H9 (cell line): ENCODE data around the gene NUDT2. TPM values are rescaled to one million over a fixed set of nuclear protein-coding genes. Genes with fewer than 3 reads are reported as not detected.

ENCODE experiments used
- DNase-seq: peaks from one replicate; pipeline ENCODE4 v3.0.0-alpha.2; 2017
- H2AFZ ChIP-seq: one replicate; pipeline ENCODE4 v1.6.1; 2013; ENCODE audit warnings: mild to moderate bottlenecking, low read length, control low read depth, moderate library complexity
- H2AK5ac ChIP-seq: 2 replicates; pipeline ENCODE4 v1.6.1; 2013; ENCODE audit warnings: low read length, control low read depth, mixed read lengths; ENCODE audit not compliant: insufficient read length
- H2BK120ac ChIP-seq: one replicate; pipeline ENCODE4 v1.6.1; 2013; ENCODE audit warnings: low read depth, mild to moderate bottlenecking, low read length, control low read depth, inconsistent platforms; ENCODE audit not compliant: poor library complexity, severe bottlenecking
- H2BK12ac ChIP-seq: 2 replicates; pipeline ENCODE4 v1.6.1; 2013; ENCODE audit warnings: low read length, control low read depth, mixed read lengths, low read depth; ENCODE audit not compliant: insufficient read length
- H2BK15ac ChIP-seq: 2 replicates; pipeline ENCODE4 v1.6.1; 2013; ENCODE audit warnings: low read depth, low read length, control low read depth
- H2BK20ac ChIP-seq: one replicate; pipeline ENCODE4 v1.6.1; 2013; ENCODE audit warnings: low read depth, mild to moderate bottlenecking, low read length, control low read depth, inconsistent platforms; ENCODE audit not compliant: poor library complexity, severe bottlenecking
- H2BK5ac ChIP-seq: 2 replicates; pipeline ENCODE4 v1.6.1; 2013; ENCODE audit warnings: low read length, control low read depth, mixed read lengths; ENCODE audit not compliant: insufficient read length
- H3K14ac ChIP-seq: 2 replicates; pipeline ENCODE4 v1.6.1; 2013; ENCODE audit warnings: low read length, control low read depth; ENCODE audit not compliant: insufficient read depth
- H3K18ac ChIP-seq: 2 replicates; pipeline ENCODE4 v1.6.1; 2013; ENCODE audit warnings: low read depth, mild to moderate bottlenecking, mixed read lengths, low read length, control low read depth; ENCODE audit not compliant: insufficient read length
- H3K23ac ChIP-seq: 2 replicates; pipeline ENCODE4 v1.6.1; 2013; ENCODE audit warnings: low read length, control low read depth, mixed read lengths, low read depth; ENCODE audit not compliant: insufficient read length
- H3K23me2 ChIP-seq: 2 replicates; pipeline ENCODE4 v1.6.1; 2013; ENCODE audit warnings: low read depth, mild to moderate bottlenecking, mixed read lengths, low read length, control low read depth; ENCODE audit not compliant: insufficient read length, poor library complexity, severe bottlenecking
- H3K27ac ChIP-seq: 2 replicates; pipeline ENCODE4 v1.5.1; 2013; ENCODE audit warnings: low read length, control low read depth, mixed read lengths, low read depth; ENCODE audit not compliant: insufficient read length
- H3K27me3 ChIP-seq: 2 replicates; pipeline ENCODE4 v1.6.1; 2013; ENCODE audit warnings: low read length, control low read depth, inconsistent platforms; ENCODE audit not compliant: insufficient read depth
- H3K4ac ChIP-seq: 2 replicates; pipeline ENCODE4 v1.6.1; 2013; ENCODE audit warnings: low read depth, mild to moderate bottlenecking, control low read depth, inconsistent platforms, low read length, moderate library complexity
- H3K4me1 ChIP-seq: 2 replicates; pipeline ENCODE4 v1.6.1; 2013; ENCODE audit warnings: low read length, control low read depth, inconsistent platforms; ENCODE audit not compliant: insufficient read depth
- H3K4me2 ChIP-seq: 2 replicates; pipeline ENCODE4 v1.6.1; 2013; ENCODE audit warnings: low read length, control low read depth, mixed read lengths; ENCODE audit not compliant: insufficient read length, insufficient read depth
- H3K56ac ChIP-seq: 2 replicates; pipeline ENCODE4 v1.6.1; 2013; ENCODE audit warnings: low read depth, mild to moderate bottlenecking, mixed read lengths, low read length, control low read depth; ENCODE audit not compliant: insufficient read length
- H3K79me1 ChIP-seq: 2 replicates; pipeline ENCODE4 v1.6.1; 2013; ENCODE audit warnings: low read depth, mild to moderate bottlenecking, moderate library complexity, low read length, control low read depth, inconsistent platforms; ENCODE audit not compliant: insufficient read depth, poor library complexity, severe bottlenecking
- H3K79me2 ChIP-seq: 2 replicates; pipeline ENCODE4 v1.6.1; 2013; ENCODE audit warnings: low read length, control low read depth, inconsistent platforms; ENCODE audit not compliant: insufficient read depth
- H3K9ac ChIP-seq: 2 replicates; pipeline ENCODE4 v1.6.1; 2013; ENCODE audit warnings: low read length, control low read depth, mixed read lengths; ENCODE audit not compliant: insufficient read length; ENCODE audit errors: extremely low read depth
- H3K9me3 ChIP-seq: one replicate; pipeline ENCODE4 v1.6.1; 2013; ENCODE audit warnings: low read depth, low read length, inconsistent platforms; ENCODE audit not compliant: control insufficient read depth
- H3T11ph ChIP-seq: one replicate; pipeline ENCODE4 v1.6.1; 2013; ENCODE audit warnings: mild to moderate bottlenecking, low read length, control low read depth, inconsistent platforms
- H4K20me1 ChIP-seq: one replicate; pipeline ENCODE4 v1.6.1; 2013; ENCODE audit not compliant: control insufficient read depth, insufficient read length, insufficient read depth
- H4K5ac ChIP-seq: 2 replicates; pipeline ENCODE4 v1.6.1; 2013; ENCODE audit warnings: low read depth, mild to moderate bottlenecking, mixed read lengths, low read length, control low read depth; ENCODE audit not compliant: insufficient read length
- H4K8ac ChIP-seq: replicated peaks from 2 replicates; pipeline ENCODE4 v1.6.1; 2013; ENCODE audit warnings: low read length, control low read depth, mixed read lengths, low read depth; ENCODE audit not compliant: insufficient read length
- H4K91ac ChIP-seq: 2 replicates; pipeline ENCODE4 v1.6.1; 2013; ENCODE audit warnings: low read depth, mild to moderate bottlenecking, moderate library complexity, mixed read lengths, low read length, control low read depth; ENCODE audit not compliant: insufficient read length
- H3K27ac Mint-ChIP-seq, 3 experiments: 2 replicates in 2 of 3; 3 replicates in 1 of 3; pipeline ENCODE4 v1.8.0; 2020 to 2021; ENCODE audit warnings: mixed read lengths in 3 of 3, mild to moderate bottlenecking in 1 of 3, moderate library complexity in 1 of 3
- H3K27me3 Mint-ChIP-seq: 2 replicates; pipeline ENCODE4 v1.8.0; 2021; ENCODE audit warnings: low read depth, mild to moderate bottlenecking, moderate library complexity, mixed read lengths
- H3K36me3 Mint-ChIP-seq, 3 experiments: 2 replicates in 2 of 3; 3 replicates in 1 of 3; pipeline ENCODE4 v1.8.0; 2020 to 2021; ENCODE audit warnings: low read depth in 3 of 3, mixed read lengths in 3 of 3; ENCODE audit not compliant: insufficient read depth in 1 of 3
- H3K4me1 Mint-ChIP-seq, 2 experiments: 2 replicates each; pipeline ENCODE4 v1.8.0; 2020; ENCODE audit warnings: mixed read lengths in 2 of 2
- H3K4me3 Mint-ChIP-seq, 2 experiments: 2 replicates in 1 of 2; 3 replicates in 1 of 2; pipeline ENCODE4 v1.8.0; 2020 to 2021; ENCODE audit warnings: mild to moderate bottlenecking in 2 of 2, mixed read lengths in 2 of 2, moderate library complexity in 1 of 2
- H3K9me3 Mint-ChIP-seq, 2 experiments: 2 replicates in 1 of 2; 3 replicates in 1 of 2; pipeline ENCODE4 v1.8.0; 2020; ENCODE audit warnings: mild to moderate bottlenecking in 2 of 2, mixed read lengths in 2 of 2, moderate library complexity in 1 of 2
- WGBS: extraction: QIAGEN DNeasy Blood & Tissue Kit; methylation state at CpG from one replicate; pipeline ENCODE4 v1.1.7; 2013; ENCODE audit warnings: missing lambda C conversion rate, low lambda C conversion rate, mixed read lengths; ENCODE audit not compliant: insufficient read length; ENCODE audit errors: extremely low coverage; 5-methylcytosine and 5-hydroxymethylcytosine counted together
- total RNA-seq: library from RNA; stranded (reverse); gene quantifications from 2 replicates; pipeline ENCODE4 v1.2.1, GENCODE V29; 2021
- TF ChIP-seq, protein P1 (sequence below): fragments of 200-600 bp; sonication (generic); conservative IDR thresholded peaks from 3 replicates; pipeline ENCODE4 v1.8.0; 2021; ENCODE audit warnings: antibody characterized with exemption, mild to moderate bottlenecking

The NUDT2 gene
- total RNA-seq, 1 experiment from 2014 or later = 14.1 TPM

DNA sequence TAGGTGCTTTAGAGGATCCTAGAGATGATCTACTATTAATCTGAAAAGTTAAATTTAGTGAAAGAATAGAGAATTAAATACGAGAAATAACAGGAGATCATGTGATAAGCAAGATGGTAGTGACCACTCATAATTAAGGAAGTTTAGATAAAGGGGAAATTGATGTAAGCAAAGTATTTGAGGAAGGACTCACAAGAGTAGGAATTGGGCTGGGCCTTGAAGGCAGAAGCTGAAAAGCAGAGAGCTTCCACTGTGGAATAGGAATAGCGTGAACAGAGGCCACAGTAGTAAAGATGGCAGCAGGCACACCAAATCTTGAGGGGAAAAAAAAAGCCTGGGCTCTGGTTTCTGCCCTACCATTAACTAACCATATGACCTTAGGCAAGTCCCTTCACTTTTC lies 38.3 kb upstream of the NUDT2 start:
- TF ChIP-seq, protein P1, sequence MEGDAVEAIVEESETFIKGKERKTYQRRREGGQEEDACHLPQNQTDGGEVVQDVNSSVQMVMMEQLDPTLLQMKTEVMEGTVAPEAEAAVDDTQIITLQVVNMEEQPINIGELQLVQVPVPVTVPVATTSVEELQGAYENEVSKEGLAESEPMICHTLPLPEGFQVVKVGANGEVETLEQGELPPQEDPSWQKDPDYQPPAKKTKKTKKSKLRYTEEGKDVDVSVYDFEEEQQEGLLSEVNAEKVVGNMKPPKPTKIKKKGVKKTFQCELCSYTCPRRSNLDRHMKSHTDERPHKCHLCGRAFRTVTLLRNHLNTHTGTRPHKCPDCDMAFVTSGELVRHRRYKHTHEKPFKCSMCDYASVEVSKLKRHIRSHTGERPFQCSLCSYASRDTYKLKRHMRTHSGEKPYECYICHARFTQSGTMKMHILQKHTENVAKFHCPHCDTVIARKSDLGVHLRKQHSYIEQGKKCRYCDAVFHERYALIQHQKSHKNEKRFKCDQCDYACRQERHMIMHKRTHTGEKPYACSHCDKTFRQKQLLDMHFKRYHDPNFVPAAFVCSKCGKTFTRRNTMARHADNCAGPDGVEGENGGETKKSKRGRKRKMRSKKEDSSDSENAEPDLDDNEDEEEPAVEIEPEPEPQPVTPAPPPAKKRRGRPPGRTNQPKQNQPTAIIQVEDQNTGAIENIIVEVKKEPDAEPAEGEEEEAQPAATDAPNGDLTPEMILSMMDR = no peak
- H3K9me3 Mint-ChIP-seq = no peaks in the 10 kb centered on the region
- no peaks in the 10 kb centered on the region for H4K20me1 ChIP-seq
- H3K27me3 Mint-ChIP-seq = no peaks in the 10 kb centered on the region
- H3K27ac ChIP-seq = no peak overlapping the region
- no peak overlapping the region for H3K14ac ChIP-seq
- no peak overlapping the region for H2BK120ac ChIP-seq
- no peak overlapping the region for H2AK5ac ChIP-seq
- H2BK15ac ChIP-seq = no peak overlapping the region
- H2BK20ac ChIP-seq = no peak overlapping the region
- H4K91ac ChIP-seq = no peak overlapping the region
- no peak overlapping the region for H2BK5ac ChIP-seq
- no peak overlapping the region for H3K23ac ChIP-seq
- H3K79me2 ChIP-seq = no peaks in the 10 kb centered on the region
- no peak for DNase-seq
- no peak overlapping the region for H3K56ac ChIP-seq
- no peaks in the 10 kb centered on the region for H3K4me1 ChIP-seq
- 100% methylated on average over 1 of the region's 2 CpGs for WGBS
- H3K27ac Mint-ChIP-seq = no peak overlapping the region
- no peak overlapping the region for H3K4ac ChIP-seq
- H3T11ph ChIP-seq = no peak overlapping the region
- H3K9me3 ChIP-seq = no peaks in the 10 kb centered on the region
- H3K79me1 ChIP-seq = no peaks in the 10 kb centered on the region
- H3K9ac ChIP-seq = no peak overlapping the region
- no peak overlapping the region for H3K4me3 Mint-ChIP-seq
- H4K8ac ChIP-seq = no peak overlapping the region
- no peaks in the 10 kb centered on the region for H3K27me3 ChIP-seq
- H2BK12ac ChIP-seq = no peak overlapping the region
- no peak overlapping the region for H2AFZ ChIP-seq
- no peak overlapping the region for H4K5ac ChIP-seq
- H3K4me2 ChIP-seq = no peak overlapping the region
- no peaks in the 10 kb centered on the region for H3K4me1 Mint-ChIP-seq
- no peaks in the 10 kb centered on the region for H3K23me2 ChIP-seq
- no peak overlapping the region for H3K18ac ChIP-seq
- peaks cover 4 to 5% (median 5%) of the 10 kb centered on the region in 3 experiments; a peak in 5 of 7 replicates for H3K36me3 Mint-ChIP-seq
